NT2/D1 (cell line): ENCODE measurements around the gene MAP4K2.

Experiments
- DNase-seq: peaks from one replicate; pipeline ENCODE4 v3.0.0-alpha.2; 2011; ENCODE audit warnings: low read depth, low spot score
- H3K27me3 ChIP-seq: 2 replicates; pipeline ENCODE4 v1.6.0; 2011; ENCODE audit warnings: mild to moderate bottlenecking; ENCODE audit not compliant: insufficient read length, insufficient read depth
- H3K36me3 ChIP-seq: 2 replicates; pipeline ENCODE4 v1.6.1; 2011; ENCODE audit warnings: mild to moderate bottlenecking, low read length, mixed read lengths; ENCODE audit not compliant: insufficient read depth, insufficient read length
- H3K4me1 ChIP-seq: 2 replicates; pipeline ENCODE4 v1.5.1; 2011; ENCODE audit not compliant: insufficient read depth, insufficient read length
- H3K4me3 ChIP-seq: 2 replicates; pipeline ENCODE4 v1.5.1; 2011; ENCODE audit warnings: low read depth; ENCODE audit not compliant: insufficient read length
- H3K9ac ChIP-seq: 2 replicates; pipeline ENCODE4 v1.6.0; 2011; ENCODE audit warnings: low read depth; ENCODE audit not compliant: insufficient read length
- H3K9me3 ChIP-seq: 2 replicates; pipeline ENCODE4 v1.5.1; 2011; ENCODE audit warnings: mild to moderate bottlenecking, low read length; ENCODE audit not compliant: insufficient read depth
- SUZ12 ChIP-seq: IDR thresholded peaks from 2 replicates; pipeline ENCODE4 v1.6.1; 2011; ENCODE audit not compliant: insufficient read length, insufficient read depth; ENCODE audit errors: extremely low read depth
- YY1 ChIP-seq: IDR thresholded peaks from 2 replicates; pipeline ENCODE4 v1.6.1; 2011; ENCODE audit not compliant: insufficient read length, insufficient read depth
- ZNF274 ChIP-seq: IDR thresholded peaks from 2 replicates; pipeline ENCODE4 v1.6.1; 2011; ENCODE audit warnings: mild to moderate bottlenecking, low read depth, low read length

MAP4K2 gene

DNA sequence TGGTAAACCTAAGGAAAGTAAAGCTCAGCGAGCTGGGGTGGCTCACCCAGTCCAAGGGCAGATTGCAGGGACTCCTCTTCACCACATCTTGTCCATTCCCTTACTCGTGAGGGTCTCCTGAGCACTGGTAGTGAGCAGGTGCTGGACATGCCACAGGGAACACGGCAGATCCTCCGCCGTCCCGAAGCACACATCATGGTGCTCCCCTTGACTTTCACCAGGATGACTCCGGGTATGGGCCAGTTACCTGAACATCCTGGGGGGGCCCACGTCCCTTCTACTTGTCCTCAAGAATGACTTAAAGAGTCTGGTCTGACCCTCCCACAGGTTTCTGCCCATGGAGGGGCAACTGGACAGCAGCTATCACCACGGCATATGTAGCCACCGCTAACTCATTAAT is 16.7 kb downstream of the MAP4K2 start:
- Histone ChIP-seq H3K27me3 (no peaks in the 10 kb centered on the region), H3K9me3 (no peaks in the 10 kb centered on the region), H3K4me3 (no peak overlapping the region), H3K36me3 (peaks cover 37% of the 10 kb centered on the region), H3K4me1 (peaks cover 5% of the 10 kb centered on the region), H3K9ac (no peak overlapping the region)
- no peak for DNase-seq
- TF ChIP-seq SUZ12: no peak
- no peak for TF ChIP-seq YY1
- no peak for TF ChIP-seq ZNF274

DNA sequence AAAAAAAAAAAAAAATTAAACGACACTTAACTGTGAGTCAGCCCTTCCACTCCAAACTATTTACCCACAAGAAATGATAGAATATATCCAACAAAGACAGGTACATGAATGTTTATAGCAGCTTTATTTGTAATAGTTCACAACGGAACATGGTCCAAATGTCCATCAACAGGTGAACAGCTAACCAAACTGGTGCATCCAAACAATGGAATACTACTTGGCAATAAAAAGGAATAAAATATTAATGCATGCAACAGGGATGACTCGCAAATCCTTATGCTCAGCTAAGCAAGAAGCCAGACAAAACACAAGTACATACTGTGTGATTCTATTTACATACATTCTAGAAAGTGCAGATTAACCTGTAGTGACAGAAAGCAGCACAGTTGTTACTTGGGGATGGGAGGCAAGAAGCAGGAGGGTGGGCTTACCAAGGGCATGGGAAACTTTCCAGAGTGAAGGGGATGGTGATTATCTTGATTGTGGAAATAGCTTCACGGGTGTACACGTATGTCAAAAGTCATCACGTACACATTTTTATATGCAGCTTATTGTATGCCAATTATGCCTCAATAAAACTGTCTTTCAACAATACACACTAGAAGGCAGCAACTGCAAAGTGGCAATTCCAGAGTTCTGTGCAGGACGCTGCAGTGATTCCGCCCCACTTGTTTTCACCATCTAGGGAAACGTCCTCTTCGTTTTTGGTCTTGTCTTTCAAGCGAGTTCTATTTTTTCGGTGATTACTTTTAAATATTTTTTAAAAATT is 18.0 kb downstream of the MAP4K2 start:
- Histone ChIP-seq H3K9ac (no peak overlapping the region), H3K36me3 (peaks cover 39% of the 10 kb centered on the region), H3K4me3 (no peak overlapping the region), H3K4me1 (peaks cover 5% of the 10 kb centered on the region), H3K27me3 (no peaks in the 10 kb centered on the region), H3K9me3 (no peaks in the 10 kb centered on the region)
- no peak for DNase-seq
- TF ChIP-seq SUZ12 (no peak), ZNF274 (no peak), YY1 (no peak)

DNA sequence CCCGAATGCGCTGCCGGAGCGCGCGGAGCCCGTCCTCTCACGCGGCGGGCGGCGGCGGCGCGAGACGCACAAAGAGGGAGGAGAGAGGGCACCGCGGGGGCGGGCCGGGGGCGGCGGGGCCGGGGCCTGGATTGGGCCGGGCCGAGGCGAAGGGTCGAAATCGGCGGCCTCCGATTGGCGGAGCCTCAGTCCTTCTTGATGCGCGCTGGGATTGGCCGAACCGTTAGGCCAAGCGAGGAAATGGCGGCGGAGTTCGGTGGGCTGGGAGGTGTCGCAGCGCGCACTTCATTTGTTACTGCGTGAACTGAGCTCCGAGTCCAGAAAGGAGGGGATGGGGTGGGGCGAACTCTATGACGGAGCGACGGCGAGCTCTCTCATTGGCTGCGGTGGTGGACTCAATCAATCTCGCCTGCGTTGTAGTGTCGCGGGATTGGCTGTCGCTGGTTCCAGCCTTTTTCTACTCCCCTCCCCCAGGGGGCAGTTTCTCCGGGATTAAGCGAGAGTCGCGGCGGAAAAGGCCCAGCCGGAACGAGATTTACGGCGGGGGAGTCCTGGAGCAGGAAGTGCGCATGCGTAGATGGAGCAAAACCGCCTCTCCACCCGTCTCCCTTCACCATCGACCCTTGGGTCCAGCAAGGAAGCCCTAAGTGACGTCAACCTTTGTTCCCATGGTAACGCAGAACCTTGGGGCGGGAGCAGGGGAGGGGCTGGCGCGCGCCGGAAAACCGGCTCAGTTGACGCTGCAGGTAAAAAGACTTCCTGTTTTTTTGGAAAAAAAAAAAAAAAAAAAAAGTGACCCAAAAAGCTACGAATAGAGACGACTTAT is 24.3 kb downstream of the MAP4K2 start, which contains the start of gene SF1:
Gene SF1 (minus strand): TSS at position 70 of the 826 bp plus-strand sequence. CDS start 150 bp downstream, outside the sequence.
- H3K27me3 ChIP-seq: no peaks in the 10 kb centered on the region
- peak; percentile 100 for DNase-seq
- peak within 1 kb of the TSS; percentile 92 for H3K9ac ChIP-seq
- H3K9me3 ChIP-seq: no peaks in the 10 kb centered on the region
- H3K4me3 ChIP-seq: peak within 1 kb of the TSS; percentile 95
- H3K4me1 ChIP-seq: no peaks in the 10 kb centered on the region
- H3K36me3 ChIP-seq: peaks cover 49% of the 10 kb centered on the region
- TF ChIP-seq YY1: peak; percentile 50
- no peak for TF ChIP-seq SUZ12

DNA sequence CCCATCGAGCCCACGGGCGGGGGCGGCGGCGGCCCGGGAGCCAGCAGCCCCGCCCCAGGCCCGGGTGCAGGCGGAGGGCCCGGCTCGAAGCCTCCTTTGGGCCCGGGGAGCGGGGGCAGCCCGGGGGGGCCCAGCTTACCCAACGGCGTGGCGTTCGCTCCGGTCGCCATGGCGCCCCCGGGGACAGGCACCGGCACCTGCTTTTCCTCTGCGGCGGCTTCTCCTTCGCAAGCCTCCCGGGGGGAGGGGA is 24.9 kb downstream of the MAP4K2 start:
- DNase-seq: no peak
- TF ChIP-seq SUZ12: no peak
- Histone ChIP-seq H3K4me1 (no peaks in the 10 kb centered on the region), H3K27me3 (no peaks in the 10 kb centered on the region), H3K36me3 (peaks cover 54% of the 10 kb centered on the region), H3K9me3 (no peaks in the 10 kb centered on the region), H3K9ac (peak overlapping the region; percentile 92), H3K4me3 (peak overlapping the region; percentile 66)

DNA sequence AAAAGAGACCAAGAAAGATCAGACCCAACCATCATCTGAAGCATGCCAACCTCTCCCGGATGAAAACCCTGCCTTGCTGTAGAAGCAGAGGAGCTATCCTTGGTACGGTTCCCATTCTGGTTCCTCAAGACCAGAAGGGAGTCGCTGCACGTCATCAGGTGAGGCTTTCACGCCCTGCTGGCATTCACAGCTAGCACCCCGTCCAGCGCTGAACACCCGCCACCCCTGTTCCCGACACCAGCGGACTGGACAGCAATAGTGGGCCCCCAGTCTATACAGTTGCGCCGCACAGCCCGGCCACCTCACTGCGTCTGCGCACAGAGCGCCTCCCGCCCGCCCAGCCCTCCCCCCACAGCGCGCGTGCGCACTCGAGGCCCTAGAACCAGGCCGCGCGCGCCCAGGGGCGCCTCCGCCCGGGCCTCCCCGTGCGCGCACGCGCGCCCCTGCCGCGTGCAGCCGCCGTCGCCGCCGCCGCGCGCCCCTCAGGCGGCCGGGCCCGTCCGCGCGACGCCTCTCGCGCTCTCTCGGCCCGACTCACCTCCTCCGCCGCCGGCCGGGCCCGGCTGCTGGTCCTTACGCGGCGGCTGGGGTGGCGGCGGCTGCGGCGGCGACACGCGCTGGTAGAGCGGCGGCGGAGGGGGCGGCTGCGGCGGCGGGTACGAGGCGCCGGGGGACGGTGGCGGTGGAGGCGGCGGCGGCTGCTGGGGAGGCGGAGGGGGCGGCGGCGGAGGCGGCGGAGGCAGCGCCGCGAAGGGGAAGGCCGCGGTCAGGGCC is 25.4 kb downstream of the MAP4K2 start:
- peaks cover 59% of the 10 kb centered on the region for H3K36me3 ChIP-seq
- peak overlapping the region; percentile 92 for H3K9ac ChIP-seq
- TF ChIP-seq ZNF274: no peak
- TF ChIP-seq SUZ12: no peak
- TF ChIP-seq YY1: no peak
- no peaks in the 10 kb centered on the region for H3K27me3 ChIP-seq
- peak overlapping the region; percentile 95 for H3K4me3 ChIP-seq
- peak; percentile 50 for DNase-seq
- H3K4me1 ChIP-seq: no peaks in the 10 kb centered on the region
- no peaks in the 10 kb centered on the region for H3K9me3 ChIP-seq

DNA sequence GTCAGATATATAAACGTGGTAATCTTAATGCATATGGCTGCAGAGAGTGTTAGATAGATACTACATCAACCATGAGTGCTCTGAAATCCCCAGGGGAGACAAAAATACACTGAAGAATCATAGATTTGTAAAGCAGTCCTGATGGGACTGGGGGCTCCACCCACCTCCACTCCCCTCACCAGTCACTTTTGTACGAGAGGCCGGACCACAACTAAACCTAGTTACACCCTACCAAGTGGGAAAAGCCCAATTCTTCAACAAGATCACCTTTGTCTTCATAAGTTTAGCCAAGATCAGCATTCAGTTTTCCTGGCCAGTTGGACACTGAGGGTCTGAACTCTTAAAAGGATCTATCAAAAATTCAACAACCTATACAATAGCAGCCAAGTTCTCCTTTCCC is 26.1 kb downstream of the MAP4K2 start:
- Histone ChIP-seq H3K27me3 (no peaks in the 10 kb centered on the region), H3K4me3 (peak overlapping the region; percentile 95), H3K9me3 (no peaks in the 10 kb centered on the region), H3K36me3 (peaks cover 66% of the 10 kb centered on the region), H3K4me1 (no peaks in the 10 kb centered on the region), H3K9ac (peak overlapping the region; percentile 92)
- DNase-seq: no peak
- TF ChIP-seq ZNF274: no peak

DNA sequence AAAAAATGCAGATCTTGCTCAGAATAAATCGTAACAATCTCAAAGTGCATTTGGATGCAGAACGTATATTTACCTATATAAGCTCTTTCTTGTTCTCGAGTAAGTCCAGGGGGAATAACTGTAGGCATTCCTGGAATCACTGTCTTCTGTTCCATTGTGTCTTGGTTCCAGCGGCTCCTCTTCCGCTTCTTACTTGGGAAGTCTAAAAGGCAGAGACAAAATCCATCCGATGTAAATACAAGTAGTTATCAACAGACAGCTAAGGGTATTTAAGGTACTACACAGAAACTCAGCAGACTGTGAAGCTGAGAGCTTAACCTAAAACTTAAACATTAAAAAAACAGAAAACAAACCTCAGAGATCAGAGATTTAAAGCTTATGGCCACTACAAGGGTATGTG is 26.6 kb downstream of the MAP4K2 start:
- TF ChIP-seq ZNF274 (no peak), YY1 (no peak), SUZ12 (no peak)
- Histone ChIP-seq H3K4me3 (peak overlapping the region; percentile 95), H3K36me3 (peaks cover 69% of the 10 kb centered on the region), H3K27me3 (no peaks in the 10 kb centered on the region), H3K9ac (no peak overlapping the region), H3K4me1 (no peaks in the 10 kb centered on the region), H3K9me3 (no peaks in the 10 kb centered on the region)
- no peak for DNase-seq
